Activated gamma-delta T cell (primary cell): ENCODE measurements around the gene KCNK5.

Source experiments
- DNase-seq: peaks from one replicate; lab custom pipeline; 2025; lab: John Stamatoyannopoulos, UW

Gene KCNK5

GRCh38 chr6:39215640-39216158, 13.6 kb downstream of the KCNK5 start:
- no peak for DNase-seq

GRCh38 chr6:39214846-39215639, 14.2 kb downstream of the KCNK5 start:
- DNase-seq, result no peak

- no peak for DNase-seq
These were observed 15.0 kb downstream of the KCNK5 start for GRCh38 chr6:39214120-39214813.

- no peak for DNase-seq
These were observed 15.9 kb downstream of the KCNK5 start for GRCh38 chr6:39213195-39213920.

GRCh38 chr6:39211183-39211582, 18.1 kb downstream of the KCNK5 start:
- no peak for DNase-seq

GRCh38 chr6:39210450-39210849, 18.8 kb downstream of the KCNK5 start:
- DNase-seq, result no peak

GRCh38 chr6:39209911-39210310, 19.4 kb downstream of the KCNK5 start:
- DNase-seq, result no peak

GRCh38 chr6:39209360-39209811, 19.9 kb downstream of the KCNK5 start:
- DNase-seq, result no peak

GRCh38 chr6:39208223-39208739, 21.0 kb downstream of the KCNK5 start:
- no peak for DNase-seq

- DNase-seq, result no peak
These were observed 21.7 kb downstream of the KCNK5 start for GRCh38 chr6:39207416-39208222.

- no peak for DNase-seq
These were observed 23.0 kb downstream of the KCNK5 start for GRCh38 chr6:39206250-39206721.

GRCh38 chr6:39204646-39205244, 24.5 kb downstream of the KCNK5 start:
- no peak for DNase-seq

GRCh38 chr6:39204160-39204495, 25.1 kb downstream of the KCNK5 start:
- DNase-seq, result no peak

GRCh38 chr6:39203436-39204159, 25.7 kb downstream of the KCNK5 start:
- DNase-seq, result no peak

- DNase-seq, result no peak
These were observed 27.1 kb downstream of the KCNK5 start for GRCh38 chr6:39202166-39202565.

- DNase-seq, result no peak
These were observed 28.7 kb downstream of the KCNK5 start for GRCh38 chr6:39200498-39201020.

- DNase-seq, result no peak
These were observed 29.3 kb downstream of the KCNK5 start for GRCh38 chr6:39199976-39200375.

GRCh38 chr6:39199231-39199940, 29.9 kb downstream of the KCNK5 start:
- no peak for DNase-seq

- no peak for DNase-seq
These were observed 30.7 kb downstream of the KCNK5 start for GRCh38 chr6:39198528-39198927.
